Fibroblast of upper back skin (primary cell): ENCODE results near the gene DUSP1.

ENCODE experiments used
- DNase-seq: peaks from one replicate; pipeline ENCODE4 v3.0.0-alpha.2; 2013

The DUSP1 gene

DNA sequence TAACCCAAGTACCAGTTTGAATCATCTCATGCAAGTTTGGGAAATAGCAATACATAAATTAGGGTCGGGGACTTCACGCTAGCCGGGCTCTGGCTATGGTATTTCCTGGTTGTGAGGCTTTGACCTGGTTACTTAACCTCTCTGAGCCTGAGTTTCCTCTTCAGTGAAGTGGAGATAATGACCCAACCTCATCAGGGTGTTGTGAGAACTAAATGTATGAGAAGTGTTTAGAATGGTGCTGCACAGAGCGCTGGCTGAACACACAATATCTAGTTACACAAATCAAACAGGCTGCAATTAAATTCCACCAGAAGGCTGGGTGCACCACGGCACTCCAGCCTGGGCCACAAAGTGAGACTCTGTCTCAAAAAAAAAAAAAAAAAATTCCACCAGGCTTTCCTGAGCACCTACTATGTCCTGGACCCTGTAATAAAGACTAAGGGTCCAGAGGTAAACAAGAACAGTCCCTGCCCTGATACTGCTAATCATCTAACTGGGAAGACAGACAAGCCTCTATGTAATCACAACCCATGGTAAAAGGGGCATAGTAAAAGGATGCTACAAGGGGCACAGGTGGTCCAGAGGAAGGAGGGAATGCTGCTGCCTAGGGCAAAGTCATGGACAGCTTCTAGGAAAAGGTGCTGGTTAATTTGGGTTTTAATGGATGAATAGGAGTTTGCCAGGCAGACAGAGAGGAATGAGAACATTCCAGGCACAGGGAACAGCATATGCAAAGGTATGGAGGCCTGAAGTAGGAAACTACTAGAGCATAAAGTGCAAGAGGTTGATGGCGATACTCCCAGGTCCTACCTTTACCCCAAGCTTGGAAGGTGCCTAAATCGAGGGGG, 27.7 kb downstream of the DUSP1 start:
- no peak for DNase-seq

DNA sequence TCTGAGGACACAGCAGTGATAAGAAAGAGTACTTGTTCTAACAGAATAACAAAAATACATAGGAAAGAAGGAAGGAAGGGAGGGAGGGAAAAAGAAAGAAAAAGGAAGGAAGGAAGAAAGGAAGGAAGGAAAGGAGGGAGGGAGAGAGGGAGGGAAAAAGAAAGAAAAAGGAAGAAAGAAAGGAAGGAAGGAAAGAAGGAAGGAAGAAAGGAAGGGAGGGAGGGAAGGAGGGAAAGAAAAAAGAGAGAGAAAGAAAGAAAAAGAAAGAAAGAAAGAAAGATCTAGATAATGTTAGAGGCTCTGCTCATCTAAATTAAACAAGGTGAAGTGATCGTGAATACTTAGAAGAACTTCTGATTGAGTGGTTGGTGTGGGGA, 29.8 kb downstream of the DUSP1 start:
- no peak for DNase-seq

DNA sequence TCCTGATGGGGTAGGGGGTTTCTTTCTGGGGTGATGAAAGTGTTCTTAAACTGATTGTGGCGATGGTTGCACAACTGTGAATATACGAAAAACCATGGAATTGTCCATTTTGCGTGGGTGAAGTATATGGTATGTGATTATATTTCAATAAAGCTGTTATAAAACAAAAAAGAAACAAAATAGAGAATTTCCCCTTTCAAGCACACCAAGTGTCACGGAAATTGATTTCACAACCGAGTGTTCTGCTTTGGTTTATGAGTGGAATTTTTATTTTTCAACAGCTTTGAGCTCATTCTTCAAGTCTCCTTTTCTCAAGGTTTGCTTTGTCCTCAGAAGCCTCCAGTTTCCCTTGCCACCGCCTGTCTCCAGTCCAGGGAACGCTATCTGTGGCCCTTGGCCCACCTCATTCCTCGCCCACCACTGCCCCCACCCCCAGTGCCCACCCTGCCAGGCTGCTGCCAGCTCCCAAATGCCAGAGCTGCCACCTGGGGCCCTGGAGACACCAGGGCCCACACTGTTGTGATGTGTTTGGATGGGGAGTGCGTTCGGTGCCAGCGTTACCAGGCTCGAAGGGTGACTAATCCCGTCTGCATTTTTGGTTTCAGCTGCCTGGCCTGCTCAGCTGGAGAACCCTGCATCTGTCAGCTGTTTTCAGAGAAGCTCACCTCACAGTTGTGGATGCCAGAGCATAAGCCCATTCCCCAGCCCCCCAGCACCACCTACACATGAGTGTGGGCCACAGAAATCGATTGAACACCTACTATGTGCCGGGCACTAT, 30.4 kb downstream of the DUSP1 start:
- DNase-seq: peak; percentile 85

DNA sequence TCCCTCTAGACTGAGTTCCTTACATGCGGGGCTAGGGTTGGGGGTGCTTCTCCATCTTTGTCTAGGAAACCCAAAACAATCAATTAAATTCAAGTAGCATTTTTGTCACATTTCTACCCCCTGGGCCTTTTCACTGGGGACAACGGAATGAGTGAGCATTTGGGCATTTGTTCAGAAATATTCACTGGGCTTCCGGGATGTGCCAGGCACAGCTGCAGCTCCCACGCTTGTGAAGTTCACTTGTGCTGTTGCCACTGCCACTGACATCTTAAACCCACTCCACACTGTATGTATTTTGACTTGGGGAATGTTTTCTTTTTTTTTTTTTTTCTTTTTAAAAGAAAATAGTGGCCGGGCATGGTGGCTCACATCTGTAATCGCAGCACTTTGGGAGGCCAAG, 31.6 kb downstream of the DUSP1 start:
- DNase-seq: no peak

- no peak for DNase-seq
These were observed 34.4 kb downstream of the DUSP1 start for GRCh38 chr5:172736508-172737135.

- no peak for DNase-seq
These were observed 35.7 kb downstream of the DUSP1 start for GRCh38 chr5:172735141-172735831.

- no peak for DNase-seq
These were observed 37.0 kb downstream of the DUSP1 start for GRCh38 chr5:172733974-172734346.

DNA sequence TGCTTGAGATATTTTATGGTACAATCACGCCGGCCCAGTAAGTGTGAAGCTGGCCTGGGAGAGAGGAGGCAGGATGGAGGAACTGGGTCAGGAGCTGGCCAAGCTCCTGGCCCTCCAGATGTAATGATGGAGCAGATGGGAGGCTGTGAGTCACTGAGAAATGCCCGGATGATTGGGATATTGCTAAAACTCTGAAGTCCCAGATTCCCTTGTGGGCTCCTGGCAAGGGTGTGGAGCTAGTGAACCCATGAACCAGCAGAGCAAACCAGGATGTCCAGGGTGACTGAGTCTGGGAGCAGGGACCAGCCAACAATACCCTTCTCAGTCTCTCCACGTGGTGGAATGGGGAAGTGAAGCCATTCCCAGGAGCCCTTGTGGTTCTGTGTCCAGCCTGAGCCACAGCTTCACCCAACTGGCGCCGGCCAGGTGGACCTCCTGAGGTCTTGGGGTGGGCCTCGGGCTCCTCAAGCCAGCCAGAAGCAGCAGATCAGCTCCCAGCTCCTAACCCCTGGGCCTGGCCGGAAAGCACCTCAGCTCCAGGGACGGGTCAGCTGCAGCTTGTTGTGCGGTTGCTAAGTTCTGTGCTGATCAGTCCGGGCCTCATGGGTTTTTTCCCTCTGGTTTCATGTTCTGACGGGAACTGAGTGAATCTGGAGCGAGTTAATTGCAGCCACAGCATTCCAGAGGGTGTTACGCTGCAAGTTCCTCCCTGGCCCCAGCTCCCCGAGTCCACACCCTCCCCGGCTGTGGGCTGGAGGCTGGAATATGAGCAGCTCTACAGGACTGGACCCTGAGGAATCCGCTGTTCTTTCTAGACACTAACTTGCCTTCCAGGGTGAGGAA, 37.6 kb downstream of the DUSP1 start:
- peak; percentile 98 for DNase-seq

- no peak for DNase-seq
These were observed 38.7 kb downstream of the DUSP1 start for GRCh38 chr5:172732201-172732865.

DNA sequence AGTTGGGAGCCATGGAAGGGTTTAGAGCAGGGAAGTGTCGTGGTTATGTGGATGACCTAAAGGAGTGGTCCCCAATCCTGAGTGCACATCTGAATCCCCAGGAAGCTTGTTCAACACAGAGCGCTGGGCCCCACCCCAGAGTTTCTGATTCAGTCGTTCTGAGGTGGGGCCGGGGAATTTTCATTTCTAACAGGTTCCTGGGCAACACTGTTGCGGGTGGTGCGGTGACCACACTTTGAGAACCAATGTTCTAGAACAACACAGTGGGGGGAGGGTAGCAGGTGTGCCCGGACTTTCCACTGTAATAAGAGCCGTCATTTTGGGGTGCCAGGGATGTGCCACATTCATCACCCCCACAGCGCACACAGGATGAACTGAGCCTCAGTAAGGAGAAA, 39.3 kb downstream of the DUSP1 start:
- DNase-seq: no peak

- no peak for DNase-seq
These were observed 39.9 kb downstream of the DUSP1 start for GRCh38 chr5:172730981-172731679.

GRCh38 chr5:172730222-172730621, 40.8 kb downstream of the DUSP1 start:
- no peak for DNase-seq

- DNase-seq: no peak
These were observed 41.4 kb downstream of the DUSP1 start for GRCh38 chr5:172729588-172729987.

DNA sequence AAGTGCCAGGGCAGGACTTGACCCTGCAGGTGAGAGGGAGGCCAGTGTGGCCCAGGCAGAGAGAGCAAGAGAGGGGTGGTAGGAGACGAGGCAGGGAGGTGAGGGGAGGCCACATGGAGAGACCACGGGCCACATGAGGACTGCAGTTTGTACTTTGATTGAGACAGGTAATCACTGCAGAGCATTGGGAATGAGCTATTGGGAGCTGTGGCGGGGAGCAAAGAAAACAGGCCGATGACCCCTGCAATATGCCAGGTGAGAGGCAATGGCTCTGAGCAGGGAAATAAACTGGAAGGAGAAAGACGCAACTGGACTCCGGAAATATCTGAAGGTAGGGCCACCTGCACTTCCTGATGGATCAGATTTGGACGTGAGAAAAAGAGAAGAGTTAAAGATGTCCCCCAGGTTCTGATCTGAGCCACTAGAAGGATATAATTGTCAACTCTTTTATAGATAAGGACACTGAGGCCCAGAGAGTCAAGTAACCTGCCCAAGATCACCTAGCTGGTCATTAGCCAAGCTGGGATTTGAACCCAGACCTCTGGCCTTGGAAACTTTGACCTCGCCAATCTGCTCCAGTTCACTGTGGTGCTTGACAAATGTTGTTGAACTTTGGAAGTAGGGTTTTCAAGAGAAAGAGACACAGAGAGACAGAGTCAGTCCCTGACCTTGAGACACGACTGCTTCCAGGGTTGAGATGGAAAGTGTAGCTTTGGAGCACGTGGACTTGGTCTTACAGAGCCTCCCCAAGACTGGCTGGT, 42.3 kb downstream of the DUSP1 start:
- DNase-seq: no peak

GRCh38 chr5:172727551-172727950, 43.4 kb downstream of the DUSP1 start:
- DNase-seq: no peak

GRCh38 chr5:172726966-172727365, 44.0 kb downstream of the DUSP1 start:
- no peak for DNase-seq

- DNase-seq: no peak
These were observed 45.2 kb downstream of the DUSP1 start for GRCh38 chr5:172725785-172726184.

DNA sequence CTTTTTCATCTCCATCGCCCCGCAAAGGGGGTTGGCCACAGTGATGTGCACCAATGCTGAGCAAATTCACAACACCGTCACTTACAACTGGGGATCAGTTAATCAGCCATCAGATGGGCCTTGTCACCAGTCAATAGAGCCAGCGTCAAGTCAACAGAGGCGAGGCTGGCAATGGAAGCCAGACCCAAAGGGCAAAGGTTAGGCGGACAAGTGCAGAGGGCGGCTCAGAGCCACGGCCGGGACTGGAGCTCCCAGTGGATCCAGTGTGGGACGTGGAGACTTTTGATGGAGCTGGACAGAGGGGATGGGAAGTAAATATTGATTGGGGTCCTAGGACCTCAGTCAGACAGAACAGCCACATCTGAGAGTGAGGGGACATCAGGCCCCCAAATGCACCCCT, 45.7 kb downstream of the DUSP1 start:
- no peak for DNase-seq

DNA sequence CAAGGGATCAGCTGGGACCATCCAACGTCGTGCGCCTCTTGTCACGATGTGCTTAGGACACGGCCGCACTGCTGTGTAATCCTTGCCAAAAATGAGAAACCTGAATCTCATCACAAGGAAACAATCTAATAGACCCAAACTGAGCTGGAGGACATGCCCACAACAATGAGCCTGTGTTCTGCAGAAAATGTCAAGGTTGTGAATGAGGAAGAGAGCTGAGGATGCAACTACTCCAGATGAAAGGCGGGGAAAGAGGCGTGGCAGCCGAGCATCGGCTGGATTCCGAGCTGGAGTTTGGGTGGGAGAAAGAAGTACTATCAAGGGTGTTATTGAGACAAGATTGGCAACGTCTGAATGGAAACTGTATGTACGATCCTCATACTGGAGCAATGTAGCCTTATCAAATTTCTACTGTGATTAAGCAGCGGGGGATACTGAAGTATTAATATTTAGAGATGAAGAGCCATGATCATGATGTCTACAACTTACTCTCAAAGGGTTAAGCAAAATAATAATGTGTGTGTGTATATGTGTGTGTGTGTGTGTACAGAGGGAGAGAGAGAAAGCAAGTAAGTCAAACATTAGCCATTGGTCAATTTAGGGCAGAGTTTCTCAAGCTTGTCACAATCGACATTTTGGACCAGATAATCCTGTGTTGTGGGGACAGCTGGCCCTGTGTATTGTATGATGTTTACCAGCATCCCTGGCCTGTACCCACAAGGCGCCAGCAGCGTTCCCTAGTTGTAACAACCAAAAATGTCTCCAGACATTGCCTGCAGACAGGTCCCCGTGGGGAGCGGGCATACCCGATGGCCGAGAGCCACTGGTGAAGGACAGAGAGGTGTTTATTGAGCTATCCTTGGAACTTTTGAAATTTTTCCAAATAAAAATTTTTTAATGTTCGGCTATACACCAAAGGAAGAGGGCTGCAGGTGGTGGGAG, 46.5 kb downstream of the DUSP1 start:
- DNase-seq: no peak
